Calu3 (cell line): Measurements from ENCODE around the gene NPC1. TPM values are rescaled to one million over a fixed set of nuclear protein-coding genes. Genes with fewer than 3 reads are reported as not detected.

Experiments used
- BruUV-seq: library from RNA; stranded (reverse); fragments of 400-500 nt; replicated peaks from 2 replicates; lab custom pipeline; 2021; lab: Mats Ljungman, UMichigan
- CTCF ChIA-PET: fragments of 300-600 bp; sonication (Branson Sonifier 250); formaldehyde crosslinking; loops from one replicate; lab custom pipeline; 2022; ENCODE audit warnings: antibody characterized with exemption; lab: Charles Lee
- DNase-seq: peaks from one replicate; pipeline ENCODE4 v3.0.0; 2022
- H3K27ac Mint-ChIP-seq: one replicate; pipeline ENCODE4 v1.8.0; 2022; ENCODE audit warnings: mixed read lengths; ENCODE audit not compliant: unreplicated experiment
- H3K27me3 Mint-ChIP-seq: one replicate; pipeline ENCODE4 v1.8.0; 2022; ENCODE audit warnings: mixed read lengths; ENCODE audit not compliant: unreplicated experiment
- H3K36me3 Mint-ChIP-seq: one replicate; pipeline ENCODE4 v1.8.0; 2022; ENCODE audit warnings: mild to moderate bottlenecking, moderate library complexity, mixed read lengths; ENCODE audit not compliant: insufficient read depth, unreplicated experiment
- H3K4me1 Mint-ChIP-seq: one replicate; pipeline ENCODE4 v1.8.0; 2022; ENCODE audit warnings: mild to moderate bottlenecking, low read depth, mixed read lengths; ENCODE audit not compliant: unreplicated experiment
- H3K4me3 Mint-ChIP-seq: one replicate; pipeline ENCODE4 v1.8.0; 2022; ENCODE audit warnings: mild to moderate bottlenecking, low read depth, moderate library complexity, mixed read lengths; ENCODE audit not compliant: unreplicated experiment
- H3K9me3 Mint-ChIP-seq: one replicate; pipeline ENCODE4 v1.8.0; 2022; ENCODE audit warnings: low read depth, mixed read lengths; ENCODE audit not compliant: unreplicated experiment
- CTCF ChIP-seq: fragments of 200-600 bp; IDR thresholded peaks from one replicate; pipeline ENCODE4 v1.8.0; 2022; ENCODE audit warnings: antibody characterized with exemption; ENCODE audit not compliant: unreplicated experiment
- intact Hi-C: fragments of 100-400 bp; cut with micrococcal nuclease; formaldehyde crosslinking; loops from one replicate; pipeline ENCODE4 v1.10.0; 2022; ENCODE audit not compliant: unreplicated experiment
- total RNA-seq: library from RNA; stranded (reverse); gene quantifications from 2 replicates; pipeline ENCODE4 v1.2.3, GENCODE V29; 2022

Gene NPC1
- total RNA-seq, 1 experiment from 2014 or later: 84.7 TPM

GRCh38 chr18:23596183-23596582, 9.9 kb upstream of the NPC1 start:
- peaks cover 8% of the 10 kb centered on the region for H3K36me3 Mint-ChIP-seq
- H3K9me3 Mint-ChIP-seq: peaks cover 3% of the 10 kb centered on the region
- no peak for TF ChIP-seq CTCF
- intact Hi-C loops: no loop called here
- BruUV-seq: no TSS peak
- H3K4me3 Mint-ChIP-seq: no peak overlapping the region
- H3K27me3 Mint-ChIP-seq: no peaks in the 10 kb centered on the region
- CTCF ChIA-PET: no interaction called here
- DNase-seq: no peak
- H3K4me1 Mint-ChIP-seq: peaks cover 32% of the 10 kb centered on the region
- H3K27ac Mint-ChIP-seq: no peak overlapping the region

- BruUV-seq: no TSS peak
- no peak for TF ChIP-seq CTCF
- no peak overlapping the region for H3K27ac Mint-ChIP-seq
- H3K27me3 Mint-ChIP-seq: no peaks in the 10 kb centered on the region
- no peak overlapping the region for H3K4me3 Mint-ChIP-seq
- H3K9me3 Mint-ChIP-seq: peaks cover 3% of the 10 kb centered on the region
- intact Hi-C loops: no loop called here
- H3K4me1 Mint-ChIP-seq: peaks cover 29% of the 10 kb centered on the region
- peaks cover 8% of the 10 kb centered on the region for H3K36me3 Mint-ChIP-seq
- DNase-seq: no peak
- CTCF ChIA-PET: no interaction called here
Measured at GRCh38 chr18:23595591-23595990, 9.3 kb upstream of the NPC1 start.

GRCh38 chr18:23593720-23594119, 7.4 kb upstream of the NPC1 start:
- TF ChIP-seq CTCF: no peak
- intact Hi-C loops: no loop called here
- peaks cover 8% of the 10 kb centered on the region for H3K36me3 Mint-ChIP-seq
- no peaks in the 10 kb centered on the region for H3K27me3 Mint-ChIP-seq
- DNase-seq: no peak
- no peak overlapping the region for H3K4me3 Mint-ChIP-seq
- CTCF ChIA-PET: no interaction called here
- H3K9me3 Mint-ChIP-seq: peaks cover 3% of the 10 kb centered on the region
- H3K27ac Mint-ChIP-seq: peak overlapping the region; percentile 77
- BruUV-seq: no TSS peak
- H3K4me1 Mint-ChIP-seq: peaks cover 23% of the 10 kb centered on the region

- intact Hi-C loops: no loop called here
- DNase-seq: no peak
- no TSS peak for BruUV-seq
- Mint-ChIP-seq H3K27me3 (no peaks in the 10 kb centered on the region), H3K4me1 (peaks cover 23% of the 10 kb centered on the region), H3K4me3 (no peak overlapping the region), H3K9me3 (peaks cover 3% of the 10 kb centered on the region), H3K36me3 (peaks cover 8% of the 10 kb centered on the region), H3K27ac (peak overlapping the region; percentile 77)
- CTCF ChIA-PET: no interaction called here
- no peak for TF ChIP-seq CTCF
Measured at GRCh38 chr18:23592911-23593310, 6.6 kb upstream of the NPC1 start.
